GM06990 (cell line): ENCODE data around the gene VNN1.

ENCODE experiments used
- DNase-seq: peaks from one replicate; pipeline ENCODE4 v3.0.0-alpha.2; 2011; ENCODE audit not compliant: insufficient read length; ENCODE audit errors: extremely low read depth
- H3K27me3 ChIP-seq: replicated peaks from 2 replicates; pipeline ENCODE4 v1.6.0; 2011; ENCODE audit warnings: low read length; ENCODE audit not compliant: control insufficient read depth, insufficient read depth
- H3K36me3 ChIP-seq: 2 replicates; pipeline ENCODE4 v1.5.1; 2011; ENCODE audit warnings: low read length; ENCODE audit not compliant: control insufficient read depth, insufficient read depth
- H3K4me3 ChIP-seq: replicated peaks from 2 replicates; pipeline ENCODE4 v1.5.1; 2011; ENCODE audit warnings: low read depth, mild to moderate bottlenecking, control low read depth, low read length
- CTCF ChIP-seq: IDR thresholded peaks from 2 replicates; pipeline ENCODE4 v1.5.1; 2011; ENCODE audit warnings: low read length, control low read depth, mild to moderate bottlenecking, inconsistent platforms; ENCODE audit not compliant: insufficient read depth, poor library complexity, severe bottlenecking

The VNN1 gene

GRCh38 chr6:132693478-132693877, 20.4 kb downstream of the VNN1 start:
- no peak for TF ChIP-seq CTCF
- Histone ChIP-seq H3K4me3 (no peak overlapping the region), H3K27me3 (no peaks in the 10 kb centered on the region), H3K36me3 (no peaks in the 10 kb centered on the region)
- DNase-seq, result no peak

GRCh38 chr6:132690678-132691077, 23.2 kb downstream of the VNN1 start:
- Histone ChIP-seq H3K27me3 (no peaks in the 10 kb centered on the region), H3K4me3 (no peak overlapping the region), H3K36me3 (no peaks in the 10 kb centered on the region)
- DNase-seq, result no peak
- TF ChIP-seq CTCF, result no peak

GRCh38 chr6:132687306-132687705, 26.5 kb downstream of the VNN1 start:
- H3K27me3 ChIP-seq, result no peaks in the 10 kb centered on the region
- no peaks in the 10 kb centered on the region for H3K36me3 ChIP-seq
- DNase-seq, result no peak
- no peak for TF ChIP-seq CTCF
- H3K4me3 ChIP-seq, result no peak overlapping the region

GRCh38 chr6:132686531-132686930, 27.3 kb downstream of the VNN1 start:
- H3K4me3 ChIP-seq, result no peak overlapping the region
- no peaks in the 10 kb centered on the region for H3K36me3 ChIP-seq
- TF ChIP-seq CTCF, result no peak
- DNase-seq, result no peak
- no peaks in the 10 kb centered on the region for H3K27me3 ChIP-seq

GRCh38 chr6:132685009-132685408, 28.8 kb downstream of the VNN1 start:
- no peak overlapping the region for H3K4me3 ChIP-seq
- no peaks in the 10 kb centered on the region for H3K27me3 ChIP-seq
- H3K36me3 ChIP-seq, result no peaks in the 10 kb centered on the region
- DNase-seq, result no peak
- no peak for TF ChIP-seq CTCF

- Histone ChIP-seq H3K4me3 (no peak overlapping the region), H3K27me3 (no peaks in the 10 kb centered on the region), H3K36me3 (no peaks in the 10 kb centered on the region)
- no peak for TF ChIP-seq CTCF
- no peak for DNase-seq
Measured at GRCh38 chr6:132684272-132684671, 29.6 kb downstream of the VNN1 start.
